Measurements from ENCODE around the gene TOR1AIP1.

DNA sequence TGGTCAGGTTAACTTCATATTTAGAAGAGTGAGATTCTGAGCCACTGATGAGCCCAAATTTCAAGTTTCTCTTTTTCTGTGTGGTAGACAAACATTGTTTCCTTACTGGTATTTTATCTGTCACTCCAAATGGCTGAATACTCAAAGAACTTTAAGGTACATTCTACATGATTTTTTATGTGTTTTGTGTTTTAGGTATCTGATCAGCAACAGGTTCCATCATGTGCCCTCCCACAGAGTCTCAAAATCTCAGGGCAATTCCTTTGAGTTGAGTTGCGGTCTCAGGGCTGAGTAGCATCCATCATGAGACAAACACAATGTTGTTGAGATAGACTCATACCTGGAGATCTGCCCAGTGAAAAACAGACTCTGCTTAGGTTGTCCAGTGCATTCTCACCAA, 57.9 kb downstream of the TOR1AIP1 start:
- no peak for TF ChIP-seq POLR2A (IDR thresholded peaks at IDR 0.05)
- no peak for TF ChIP-seq CTCF (IDR thresholded peaks at IDR 0.05 in 8 of 11, conservative IDR thresholded peaks at IDR 0.05 in 3 of 11)
